Activated CD4-positive, alpha-beta T cell treated with anti-CD3 and anti-CD28 coated beads for 4 hours (primary cell): ENCODE data around the gene CLDN7.
"Not testable (repeated sequence)": the region's sequence is repeated elsewhere in the genome, so short reads cannot be mapped to it uniquely, and the experiment has no call there.

Experiments
- DNase-seq, 2 donors: peaks; one replicate each; pipeline ENCODE4 v3.0.0-alpha.2; 2020

CLDN7 gene

DNA sequence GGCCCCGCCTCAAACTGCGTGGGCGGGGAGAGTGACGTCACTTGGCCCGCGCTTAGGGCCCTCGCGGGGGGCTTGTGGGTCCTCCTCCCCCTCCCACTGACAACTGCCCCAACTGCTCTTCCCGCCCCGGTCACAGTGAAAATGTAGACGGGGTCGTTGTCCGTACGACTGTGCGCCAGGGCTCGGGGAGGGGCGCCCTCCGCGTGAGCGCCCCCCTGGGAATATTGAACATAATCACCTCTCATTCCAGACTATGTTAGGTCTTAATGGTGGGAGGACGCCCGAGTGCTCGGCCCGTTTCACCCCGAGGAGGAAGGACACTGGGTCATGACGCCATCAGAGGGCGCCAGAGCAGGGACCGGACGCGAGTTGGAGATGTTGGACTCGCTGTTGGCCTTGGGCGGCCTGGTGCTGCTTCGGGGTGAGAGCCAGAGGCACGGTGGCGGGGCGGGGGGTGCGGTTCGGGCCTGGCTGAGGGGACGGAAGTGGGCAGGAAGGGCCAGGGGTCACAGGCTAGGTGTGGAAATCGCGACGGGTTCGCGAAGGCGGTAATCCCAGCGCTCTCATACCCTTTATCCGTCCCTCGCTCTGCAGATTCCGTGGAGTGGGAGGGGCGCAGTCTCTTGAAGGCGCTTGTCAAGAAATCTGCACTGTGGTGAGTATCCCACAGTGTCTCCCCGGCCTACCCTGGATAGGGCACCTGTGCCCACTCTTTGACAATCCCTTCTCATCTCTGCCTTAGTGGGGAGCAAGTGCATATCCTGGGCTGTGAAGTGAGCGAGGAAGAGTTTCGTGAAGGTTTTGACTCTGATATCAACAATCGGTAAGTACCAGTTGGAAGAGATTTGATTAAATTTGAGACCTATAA is 9.9 kb downstream of the CLDN7 start, which contains the start of gene ELP5:
Gene ELP5, plus strand, starts transcription at position 40 of the 868 bp plus-strand sequence. Its CDS starts 336 bp downstream, at position 376.
- DNase-seq, result peak; percentile 80 to 81

DNA sequence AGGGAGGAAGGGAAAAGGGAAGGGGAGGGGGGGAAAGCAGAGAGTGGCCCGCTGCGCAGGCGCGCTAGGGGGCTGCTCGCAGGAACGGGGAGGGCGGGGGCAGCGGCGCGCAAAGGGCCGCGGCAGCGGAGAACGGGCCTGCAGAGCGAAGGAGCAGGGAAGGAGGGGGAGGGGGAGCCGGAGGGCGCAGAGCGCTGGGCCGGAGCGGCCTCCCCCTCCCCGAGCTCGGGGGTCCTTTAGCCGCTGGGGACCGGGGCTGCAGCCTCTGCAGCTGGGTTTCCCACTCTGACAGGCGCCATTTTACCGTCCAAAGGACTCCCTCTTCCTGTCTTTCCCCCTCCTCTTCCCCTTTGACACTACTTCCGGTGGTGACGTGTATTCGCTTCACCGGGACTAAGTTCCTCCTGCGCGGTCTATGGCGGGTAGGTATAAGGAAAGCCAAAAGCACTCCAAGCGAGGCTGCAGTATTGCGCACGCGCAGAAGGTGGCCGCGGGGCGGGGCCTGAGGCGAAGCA is 10.6 kb downstream of the CLDN7 start, which contains the start of gene CTDNEP1:
Gene CTDNEP1, minus strand, starts transcription at position 74 of the 515 bp plus-strand sequence. CDS start 438 bp downstream, outside the sequence.
- peak; percentile 99 for DNase-seq

DNA sequence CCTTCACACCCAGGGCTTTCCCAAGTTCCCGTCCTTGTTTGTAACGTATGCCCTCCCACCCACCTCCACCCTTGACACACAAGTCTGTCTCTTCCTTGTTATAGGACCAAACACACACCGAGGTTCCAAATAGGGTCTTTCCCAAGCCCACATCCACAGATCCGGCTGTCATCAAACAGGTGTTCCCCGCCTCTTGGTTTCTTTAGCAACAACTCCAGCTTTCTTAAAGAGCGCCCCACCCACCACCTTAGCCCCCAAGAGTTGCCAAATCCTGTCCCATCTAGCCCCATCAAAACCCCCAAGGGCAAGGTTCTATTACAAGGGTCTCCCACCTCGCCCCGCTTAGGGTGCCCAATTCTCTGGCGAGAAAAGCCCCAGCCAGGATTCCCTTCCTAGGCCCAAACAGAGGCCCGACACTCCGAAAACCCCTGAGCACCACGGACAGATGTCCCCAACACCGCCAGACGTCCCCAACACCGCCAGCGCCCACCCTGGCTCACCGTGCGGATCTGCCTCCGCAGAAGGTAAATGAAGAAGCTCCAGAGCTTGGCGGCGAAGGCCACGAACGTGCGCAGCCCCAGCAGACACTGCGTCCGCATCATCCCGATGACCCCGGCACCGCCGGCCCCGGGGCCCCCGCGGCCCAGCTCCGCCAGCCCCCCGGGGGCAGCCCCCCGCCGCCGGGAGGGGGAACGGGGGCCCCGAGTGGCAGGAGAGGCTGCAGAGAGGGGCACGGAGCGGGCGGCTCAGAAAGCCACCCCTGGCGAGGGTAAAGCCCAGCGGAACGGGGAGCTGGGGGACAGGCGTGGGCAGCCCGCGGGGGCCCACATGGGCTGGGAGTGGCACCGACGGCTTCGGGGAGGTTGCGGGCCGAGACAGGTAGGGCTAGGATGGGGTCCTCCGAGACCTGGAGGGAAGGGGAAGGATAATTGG is 11.3 kb downstream of the CLDN7 start:
- no peak for DNase-seq

DNA sequence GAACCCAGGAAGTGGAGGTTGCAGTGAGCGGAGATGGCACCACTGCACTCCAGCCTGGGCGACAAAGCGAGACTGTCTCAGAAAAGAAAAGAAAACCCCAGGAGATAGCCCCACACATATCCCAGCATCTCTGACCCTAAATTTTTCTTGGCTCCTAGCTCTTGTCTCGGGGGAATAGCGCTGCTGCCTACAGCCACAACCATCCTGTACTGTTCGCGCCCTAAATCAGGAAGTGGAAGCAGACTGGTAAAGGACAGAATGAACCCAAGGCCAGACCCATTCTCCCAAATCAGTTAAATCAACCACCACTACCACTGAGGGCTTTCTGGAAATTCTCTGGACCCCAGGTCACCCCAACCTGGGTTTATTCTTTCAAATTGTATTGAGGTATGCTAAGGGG is 12.4 kb downstream of the CLDN7 start:
- no peak for DNase-seq

DNA sequence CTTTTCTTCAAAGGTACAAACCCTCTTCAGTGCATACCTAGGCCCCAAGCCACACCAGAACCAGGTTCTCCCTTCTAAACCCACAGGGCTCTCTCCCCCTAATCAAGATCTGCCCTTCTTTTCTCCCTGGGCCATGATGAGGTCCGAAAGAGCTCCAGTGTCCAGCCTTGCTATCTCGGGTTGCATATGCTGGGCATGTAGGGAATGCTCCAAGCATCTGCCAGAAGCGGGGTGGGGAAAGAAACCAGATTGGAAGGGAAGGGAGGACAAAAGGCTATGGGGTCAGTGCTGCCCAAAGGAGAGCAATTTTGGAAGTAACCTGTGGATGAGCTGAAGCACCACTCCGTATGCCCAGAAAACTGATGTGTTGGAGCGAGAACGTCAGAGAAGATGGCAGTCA is 13.1 kb downstream of the CLDN7 start:
- no peak for DNase-seq

DNA sequence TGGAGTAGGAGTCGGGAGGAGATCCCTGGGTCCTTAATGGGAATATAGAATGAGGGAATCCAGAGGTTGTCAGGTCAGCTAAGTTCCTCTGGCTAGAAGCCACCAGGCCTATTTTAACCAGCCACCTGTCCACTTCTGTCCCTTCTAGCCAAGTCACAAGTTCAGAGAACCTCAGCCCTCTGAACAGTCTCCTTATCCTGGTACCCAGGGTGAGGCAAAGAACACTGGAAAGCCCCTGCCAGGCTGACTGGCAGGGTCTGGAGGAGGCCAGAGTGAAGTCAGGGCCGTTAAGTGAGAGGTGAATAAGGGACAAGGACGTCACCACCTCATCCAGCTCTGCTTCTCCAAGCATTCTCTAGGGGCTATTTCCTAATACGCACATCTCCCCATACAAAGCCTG is 13.5 kb downstream of the CLDN7 start:
- DNase-seq, result no peak

DNA sequence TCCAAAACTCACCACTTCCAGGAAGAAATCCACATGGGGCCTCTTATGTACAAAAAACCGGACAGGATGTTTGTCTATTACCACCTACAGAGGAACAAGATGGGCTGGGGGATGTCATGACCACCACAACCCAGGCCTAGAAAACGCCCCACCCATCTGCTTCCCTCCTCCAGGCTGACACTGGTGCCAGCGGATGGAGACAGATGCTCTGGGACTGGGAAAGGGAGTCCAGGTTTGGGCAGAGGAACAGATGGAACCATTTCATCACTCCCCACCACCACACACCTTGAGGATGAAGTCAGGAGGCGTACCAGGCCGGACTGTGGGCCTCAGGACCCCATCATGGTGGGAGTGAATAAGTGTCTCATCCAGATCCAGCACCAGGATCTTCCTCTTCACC is 15.5 kb downstream of the CLDN7 start:
- DNase-seq, result no peak

DNA sequence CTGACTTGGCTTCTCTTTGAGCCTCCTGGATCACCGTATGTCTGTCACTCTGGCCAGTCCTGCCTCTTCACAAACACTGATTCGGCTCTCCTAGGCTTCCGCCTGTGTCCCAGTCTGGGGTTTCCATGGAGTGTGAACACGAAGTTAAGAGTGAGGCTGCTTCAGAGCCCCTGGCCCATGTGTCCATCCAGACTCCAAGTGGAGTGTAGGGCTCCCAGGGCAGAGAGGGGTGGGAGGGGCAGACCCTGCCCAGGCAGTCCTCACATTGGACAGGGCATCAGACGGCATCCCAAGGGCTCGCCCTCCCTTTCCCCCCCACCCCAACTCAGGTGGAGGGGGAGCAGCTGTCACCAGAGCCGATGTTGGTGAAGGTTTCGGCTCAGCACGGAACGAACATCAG is 18.4 kb downstream of the CLDN7 start:
- not testable (repeated sequence) for DNase-seq

DNA sequence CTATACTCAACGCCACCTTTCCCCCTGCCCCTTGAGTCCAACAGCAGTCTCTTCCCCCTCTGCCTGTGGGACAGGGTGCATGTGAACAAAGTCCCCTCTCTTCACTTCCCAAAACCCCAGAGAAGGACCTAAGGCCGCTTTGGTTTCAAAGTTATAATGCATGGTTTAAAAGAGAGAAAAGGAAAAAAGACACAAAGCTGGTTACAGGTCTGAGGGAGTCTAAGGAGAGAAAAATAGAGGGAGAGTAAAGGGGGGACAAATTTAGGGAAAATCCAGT is 18.9 kb downstream of the CLDN7 start:
- DNase-seq, result no peak

DNA sequence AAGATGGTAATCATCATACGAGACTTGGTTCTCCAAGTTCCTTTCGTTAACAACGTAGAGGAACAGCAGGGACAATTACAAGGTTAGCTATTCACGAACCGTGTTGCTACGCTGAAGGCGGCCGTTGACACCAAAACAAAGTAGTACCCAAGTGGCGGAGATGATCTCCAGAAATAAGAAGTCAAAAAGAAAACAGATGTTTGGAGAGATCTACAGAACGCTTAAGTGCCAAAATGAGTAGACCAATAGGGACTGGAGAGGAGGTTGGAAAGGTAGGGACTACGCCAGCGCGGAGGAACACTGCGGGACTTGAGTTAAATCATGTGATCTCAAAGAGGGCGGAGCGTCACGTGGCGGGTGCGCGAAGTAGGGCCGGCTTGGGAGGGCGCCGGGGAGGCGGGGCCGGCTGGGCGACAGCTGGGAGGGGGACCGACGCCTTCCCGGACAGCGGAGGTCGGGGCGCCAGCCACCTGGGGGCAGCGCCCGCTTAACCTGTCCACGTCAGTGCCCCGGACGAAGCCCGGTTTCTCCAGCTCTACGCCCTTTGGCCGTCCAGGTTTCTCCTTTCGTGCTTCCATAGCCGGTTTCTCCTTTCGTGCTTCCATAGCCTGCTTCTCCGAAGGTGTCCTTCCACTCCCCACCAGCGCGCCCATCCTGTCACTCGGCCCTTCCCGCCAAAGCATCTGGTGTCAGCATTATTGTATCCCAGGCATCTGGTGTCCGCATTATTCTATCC is 19.4 kb downstream of the CLDN7 start:
- DNase-seq, result peak; percentile 92 to 93

DNA sequence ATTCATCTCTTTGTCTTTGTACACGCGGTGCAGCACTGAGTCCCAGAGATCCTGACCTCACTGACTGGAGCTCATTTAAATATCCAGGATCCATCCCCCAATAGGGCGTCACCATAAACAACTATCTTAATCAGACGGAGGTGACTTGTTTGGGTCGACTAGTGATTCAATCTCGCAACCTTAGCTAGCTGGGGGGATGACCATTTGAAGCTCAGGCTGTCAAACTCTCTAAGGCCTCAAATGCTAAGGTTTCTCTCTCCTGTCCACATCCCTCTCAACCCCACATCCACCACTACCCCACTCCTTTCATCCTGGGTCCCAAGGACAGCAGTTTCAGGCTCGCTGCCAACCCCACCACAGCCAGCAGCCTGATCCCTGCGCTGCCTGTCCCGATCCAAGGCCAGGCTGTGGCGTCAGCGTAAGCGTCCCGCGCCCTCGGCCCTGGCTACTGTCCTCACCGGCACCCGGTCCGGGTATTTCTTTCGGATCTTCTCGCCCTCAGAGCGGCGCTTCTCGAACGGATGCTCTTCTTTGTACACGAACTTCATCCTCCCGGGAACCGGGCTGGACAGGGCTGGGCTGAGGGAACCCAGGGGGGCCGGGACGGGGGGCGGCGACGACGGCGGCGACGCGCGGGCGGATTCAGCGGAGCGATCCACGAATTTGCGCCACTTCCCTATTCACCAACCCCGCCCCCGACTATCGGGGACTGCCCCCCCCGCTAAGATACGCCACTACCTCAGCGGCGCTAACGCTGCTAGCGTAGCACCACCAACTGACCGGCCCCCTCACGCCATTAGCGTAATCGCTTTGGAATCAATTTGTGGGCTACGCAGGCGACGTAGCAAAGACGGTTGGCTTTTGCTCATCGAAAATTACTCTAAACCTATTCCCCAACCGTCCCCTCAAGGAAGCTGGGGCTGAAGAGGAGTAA is 20.2 kb downstream of the CLDN7 start, which contains the start of gene GABARAP:
Gene GABARAP, minus strand, starts transcription at position 667 of the 934 bp plus-strand sequence. Its CDS starts 119 bp downstream, at position 548.
- DNase-seq, result peak; percentile 94 to 96

DNA sequence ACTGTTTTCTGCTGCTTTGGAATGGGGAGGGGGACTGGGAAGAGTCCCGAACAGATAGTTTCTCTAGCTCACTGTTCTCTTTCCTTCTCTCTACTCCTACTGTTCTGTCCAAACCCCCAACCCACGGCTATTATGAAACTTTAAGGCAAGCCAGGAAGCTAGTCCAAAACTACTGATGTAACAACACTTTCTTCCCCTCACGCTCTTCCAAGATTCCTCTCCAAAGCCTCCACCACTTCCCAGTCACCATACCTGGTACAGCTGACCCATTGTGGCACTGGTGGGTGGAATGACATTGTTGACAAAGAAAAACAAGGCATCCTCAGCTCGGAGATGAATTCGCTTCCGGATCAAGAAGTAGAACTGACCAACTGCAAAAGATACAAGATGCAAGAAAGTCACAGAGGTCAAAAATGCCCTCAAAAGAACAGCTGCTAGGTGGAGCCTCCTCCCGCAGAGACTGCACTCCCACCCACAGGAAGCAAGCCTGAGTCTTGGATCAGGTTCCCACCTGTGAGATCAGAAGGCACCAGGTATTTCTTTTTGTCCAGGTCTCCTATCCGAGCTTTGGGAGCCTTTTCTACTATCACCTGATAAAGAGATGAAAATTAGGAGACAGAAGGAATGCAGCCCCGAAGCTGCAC is 21.1 kb downstream of the CLDN7 start:
- DNase-seq, result no peak

DNA sequence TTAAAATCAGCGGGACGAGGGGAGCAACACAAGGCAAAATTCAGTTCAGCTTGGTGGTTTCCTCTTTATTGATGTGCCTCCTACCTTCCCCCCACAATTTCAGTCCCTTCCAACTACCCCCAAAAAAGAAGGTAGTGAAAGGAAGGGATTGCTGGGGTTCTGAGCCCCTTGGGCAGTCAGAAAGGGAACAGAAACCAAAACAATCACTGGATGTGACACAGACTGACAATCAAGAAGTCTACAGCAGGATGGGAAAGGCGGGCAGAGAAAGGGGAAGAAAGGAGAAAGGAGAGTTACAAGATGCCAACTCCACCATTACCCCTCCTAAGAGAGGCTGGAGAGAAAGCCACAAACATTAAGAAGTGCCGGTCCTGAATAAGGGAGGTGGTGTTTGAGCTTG is 21.9 kb downstream of the CLDN7 start:
- DNase-seq, result no peak

DNA sequence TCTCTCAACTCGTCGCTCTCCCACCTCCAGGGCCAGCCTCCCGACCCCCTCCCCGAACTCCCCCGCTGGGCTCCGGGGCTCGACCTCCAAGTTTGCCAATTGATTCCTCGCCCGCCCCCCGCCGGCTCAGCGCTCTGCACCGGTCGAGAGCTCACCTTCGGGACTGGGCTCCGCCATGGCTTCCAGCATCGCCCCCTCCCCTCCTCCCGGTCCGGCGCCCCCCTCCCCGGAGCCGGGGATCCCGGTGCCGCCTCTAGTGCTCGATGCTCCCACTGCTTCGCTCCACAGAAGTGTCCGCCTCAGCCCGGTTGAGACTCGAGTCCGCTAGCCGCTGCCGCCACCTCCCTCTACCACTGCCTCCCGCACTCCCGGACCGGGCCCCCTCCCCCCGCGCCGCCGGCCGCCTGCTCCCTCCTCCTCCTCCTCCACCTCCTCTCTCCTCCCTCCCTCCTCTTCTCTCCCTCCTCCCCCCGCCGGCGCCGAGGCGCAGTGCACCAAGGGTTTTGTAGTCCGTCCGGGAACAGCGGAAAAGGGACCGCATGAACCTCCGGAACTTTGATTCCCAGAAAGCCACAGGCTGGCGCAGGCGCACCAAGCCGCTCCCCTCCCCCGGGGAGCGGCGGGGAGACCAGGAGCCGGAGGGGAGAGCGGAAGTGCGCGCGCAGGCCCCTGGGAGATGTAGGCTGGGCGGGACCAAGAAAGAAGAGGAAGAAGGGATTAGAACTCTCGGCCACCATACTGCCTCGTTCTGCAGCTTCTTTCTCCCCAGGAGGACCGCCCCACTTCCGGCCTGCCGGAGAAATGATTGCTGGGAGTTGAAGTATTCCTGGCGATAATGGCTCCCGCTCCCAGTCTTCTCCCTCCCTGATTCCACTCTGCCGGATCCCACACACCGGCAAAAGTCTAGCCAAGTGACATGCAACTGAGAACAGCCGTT is 22.9 kb downstream of the CLDN7 start, which contains the start of gene PHF23:
Gene PHF23, minus strand, starts transcription at position 367 of the 937 bp plus-strand sequence. Its CDS starts 178 bp downstream, at position 189.
- peak; percentile 98 for DNase-seq

DNA sequence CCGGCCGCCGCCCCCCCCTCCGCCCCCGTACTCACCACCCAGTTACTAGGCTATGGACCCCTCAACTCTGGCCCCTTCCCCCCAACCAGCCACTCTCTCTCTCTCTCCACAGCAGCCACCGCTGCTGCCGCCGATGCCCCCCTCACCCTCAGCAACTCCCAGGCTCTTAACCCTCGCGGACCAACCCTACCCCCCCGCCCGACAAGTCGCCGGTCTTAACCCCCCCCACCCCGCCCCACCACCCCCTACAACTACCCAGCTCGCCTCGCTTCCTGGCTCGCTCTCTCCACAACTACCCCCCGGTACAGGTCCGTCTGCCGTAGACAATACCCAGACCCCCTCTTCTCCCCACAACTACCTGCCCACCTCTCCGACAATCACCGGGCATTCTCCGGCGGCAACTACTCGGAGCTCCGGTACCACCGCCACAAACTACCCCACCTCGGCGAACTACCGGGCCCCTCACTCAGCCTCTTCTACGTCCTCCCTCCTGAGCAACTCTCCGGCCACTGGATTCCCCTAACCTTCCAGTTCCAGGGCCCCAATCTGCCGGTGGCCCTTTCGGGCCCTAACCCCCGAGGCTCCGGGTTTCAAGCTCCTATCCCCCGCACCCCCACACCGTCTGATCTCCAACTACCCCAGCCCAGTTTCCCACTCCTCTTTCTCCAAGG is 23.7 kb downstream of the CLDN7 start:
- peak in 1 of 2 donors; percentile 31 for DNase-seq

DNA sequence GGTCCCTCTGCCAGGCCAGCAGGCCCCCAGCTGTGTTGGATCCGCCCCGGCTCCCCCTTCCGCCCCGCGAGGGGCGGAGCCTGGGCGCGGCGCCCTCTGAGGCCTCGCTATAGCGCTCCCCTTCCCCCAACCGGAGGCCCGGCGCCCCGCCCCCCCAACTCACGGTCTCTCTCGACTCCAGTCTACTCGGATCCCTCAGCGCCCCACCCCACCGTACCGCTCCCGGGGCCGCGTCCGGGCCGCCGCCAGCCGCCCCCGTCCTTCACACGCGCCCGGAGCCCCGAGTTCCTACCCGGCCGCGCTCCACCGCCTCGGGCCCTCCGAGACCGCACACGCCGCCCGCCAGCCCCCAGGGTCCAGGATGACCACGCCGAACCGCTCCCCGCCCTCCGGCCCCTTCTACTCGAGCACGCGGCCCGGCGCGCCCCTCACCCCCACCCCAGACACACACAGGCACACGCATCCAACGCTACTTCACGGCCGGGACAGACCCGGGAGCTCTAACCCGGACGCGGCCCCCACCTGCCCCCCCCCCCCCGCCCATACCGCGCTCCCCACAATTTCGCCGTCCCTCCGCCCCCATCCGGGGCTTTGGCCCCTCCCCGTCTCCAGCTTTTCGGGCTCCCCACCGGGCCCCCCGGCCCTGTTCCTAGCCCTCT is 24.4 kb downstream of the CLDN7 start:
- peak; percentile 89 to 90 for DNase-seq

DNA sequence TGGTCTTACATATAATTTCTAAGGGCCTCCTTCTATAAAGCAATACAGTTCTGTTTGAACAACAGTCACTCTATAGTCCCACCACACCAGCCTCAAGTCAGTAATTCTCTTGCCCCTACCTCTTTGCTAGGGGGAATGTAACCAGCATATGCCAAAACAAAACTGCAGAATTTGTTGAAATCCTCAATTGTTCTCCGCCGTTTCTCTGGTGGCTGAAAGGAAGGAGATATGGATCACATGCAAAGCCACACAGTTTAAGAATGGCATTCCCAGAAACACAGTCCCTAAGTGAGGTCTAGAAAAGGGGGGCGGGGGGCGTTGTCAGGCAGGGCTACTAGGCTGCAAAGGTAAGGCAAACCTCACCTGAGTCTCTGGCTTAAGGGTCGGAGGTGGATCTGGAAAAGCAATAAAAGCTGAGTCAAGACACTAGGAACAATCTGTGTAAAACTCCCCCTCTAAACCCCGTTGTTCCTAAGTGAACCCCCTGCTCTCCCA is 25.0 kb downstream of the CLDN7 start:
- no peak for DNase-seq

DNA sequence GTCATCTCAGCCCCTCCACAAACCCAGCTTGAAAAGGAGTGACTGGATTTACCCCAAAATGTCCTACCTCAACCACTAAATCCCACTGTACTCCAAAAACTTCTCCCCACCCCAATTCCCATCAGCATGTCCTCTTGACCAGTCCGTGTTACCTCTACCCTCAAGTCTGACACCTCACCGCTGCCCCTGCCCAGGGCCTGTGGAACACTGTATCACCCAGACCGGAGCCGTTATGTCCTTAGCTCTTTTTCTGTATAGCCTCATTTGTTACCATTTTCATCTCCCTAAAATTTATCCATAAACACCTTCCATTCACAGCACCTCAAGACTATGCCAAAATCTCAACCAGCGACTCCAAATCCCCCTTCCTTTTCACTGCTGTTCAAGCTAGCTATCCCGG is 25.5 kb downstream of the CLDN7 start:
- no peak for DNase-seq
